OCI-LY3 (cell line): ENCODE measurements around the gene FICD.
"Not testable (repeated sequence)": the region's sequence is repeated elsewhere in the genome, so short reads cannot be mapped to it uniquely, and the experiment has no call there.

ENCODE experiments used
- H2AFZ ChIP-seq: fragments of 200-600, 300-600 bp; shearing (Covaris generic); 2 replicates; pipeline ENCODE4 v1.6.0; 2014; ENCODE audit warnings: antibody characterized with exemption, low read depth, low read length
- H3K27ac ChIP-seq: fragments of 200-600, 300-600 bp; sonication (generic); 2 replicates; pipeline ENCODE4 v1.5.1; 2014; ENCODE audit warnings: mild to moderate bottlenecking, low read length, moderate library complexity, mixed read lengths
- H3K27me3 ChIP-seq: fragments of 200-600, 300-600 bp; sonication (generic); 2 replicates; pipeline ENCODE4 v1.6.1; 2014; ENCODE audit warnings: low read depth, low read length, mixed read lengths
- H3K36me3 ChIP-seq: fragments of 200-600, 300-600 bp; sonication (generic); replicated peaks from 2 replicates; pipeline ENCODE3; 2014; ENCODE audit warnings: low read depth, low read length, mixed read lengths
- H3K4me1 ChIP-seq: fragments of 300-600, 200-600 bp; sonication (generic); 2 replicates; pipeline ENCODE4 v1.6.1; 2014; ENCODE audit warnings: low read length, mixed read lengths
- H3K4me2 ChIP-seq: fragments of 200-600, 300-600 bp; sonication (generic); 2 replicates; pipeline ENCODE4 v1.6.1; 2014; ENCODE audit warnings: low read length, mixed read lengths
- H3K4me3 ChIP-seq: fragments of 300-600, 200-600 bp; sonication (generic); 2 replicates; pipeline ENCODE4 v1.5.1; 2014; ENCODE audit warnings: antibody characterized with exemption, mild to moderate bottlenecking, low read length, moderate library complexity
- H3K79me2 ChIP-seq: fragments of 300-600, 200-600 bp; shearing (Covaris generic); 2 replicates; pipeline ENCODE4 v1.6.1; 2014; ENCODE audit warnings: mild to moderate bottlenecking, low read length, mixed read lengths
- H3K9ac ChIP-seq: fragments of 300-600, 200-600 bp; shearing (Covaris generic); 2 replicates; pipeline ENCODE4 v1.6.0; 2014; ENCODE audit warnings: mild to moderate bottlenecking, low read length, moderate library complexity
- H3K9me3 ChIP-seq: fragments of 200-600, 300-600 bp; shearing (Covaris generic); 2 replicates; pipeline ENCODE4 v1.6.1; 2014; ENCODE audit warnings: low read length, mixed read lengths; ENCODE audit not compliant: insufficient read depth
- H4K20me1 ChIP-seq: fragments of 200-600, 300-600 bp; sonication (generic); 2 replicates; pipeline ENCODE4 v1.6.1; 2016; ENCODE audit warnings: low read length, mixed read lengths; ENCODE audit not compliant: insufficient read depth
- EZH2phosphoT487 ChIP-seq: fragments of 200-600 bp; shearing (Covaris generic); IDR thresholded peaks from 2 replicates; pipeline ENCODE4 v1.6.1; 2018; ENCODE audit warnings: antibody characterized with exemption, mixed run types, low read depth
- TF ChIP-seq, protein P1 (sequence below): fragments of 200-600, 300-600 bp; sonication (generic); IDR thresholded peaks from 2 replicates; pipeline ENCODE4 v1.5.1; 2014; ENCODE audit warnings: antibody characterized with exemption, low read length, low read depth

The FICD gene

DNA sequence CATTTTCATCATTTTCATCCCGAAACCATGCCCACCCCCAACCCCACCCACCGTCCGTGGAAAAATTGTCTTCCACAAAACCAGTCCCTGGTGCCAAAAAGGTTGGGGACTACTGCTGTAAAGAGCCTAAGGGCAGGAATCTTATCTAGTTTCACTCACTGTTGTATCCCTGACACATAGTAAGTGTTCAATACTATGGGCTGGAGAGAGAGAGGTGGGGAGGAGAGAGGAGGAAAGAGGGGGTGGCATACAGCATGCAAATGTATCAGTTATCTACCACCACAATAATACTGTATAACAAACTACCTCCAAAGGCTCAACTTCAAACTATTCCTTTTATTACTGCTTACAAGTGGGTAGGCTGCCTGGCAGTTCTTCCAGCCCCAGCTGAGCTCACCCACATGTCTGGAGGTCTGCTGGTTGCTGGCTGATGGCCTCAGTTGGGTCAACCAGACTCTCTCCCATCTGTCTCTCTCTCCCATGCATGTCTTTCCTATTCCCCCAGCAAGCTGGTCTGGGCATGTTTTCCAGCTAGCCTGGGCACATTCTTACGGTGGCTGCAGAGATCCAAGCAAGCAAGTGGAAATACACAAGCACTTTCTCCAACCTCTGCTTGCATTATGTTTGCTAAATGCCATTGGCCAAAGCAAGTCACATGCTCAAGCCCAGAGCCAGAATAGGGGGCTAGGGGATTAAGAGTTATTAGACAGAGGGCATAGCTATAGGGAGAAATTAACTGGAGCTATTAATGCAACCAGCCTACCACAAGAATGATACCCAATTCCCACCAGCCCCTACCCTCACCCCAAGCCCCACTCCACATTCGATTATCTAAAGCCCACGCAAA lies 31.6 kb upstream of the FICD start:
- peaks cover 4% of the 10 kb centered on the region; the same call in 1 of the 2 replicates for H3K4me1 ChIP-seq
- H3K4me3 ChIP-seq: no peak overlapping the region
- H3K27ac ChIP-seq: no peak overlapping the region
- H3K79me2 ChIP-seq: no peaks in the 10 kb centered on the region
- no peak overlapping the region for H2AFZ ChIP-seq
- H3K36me3 ChIP-seq: no peaks in the 10 kb centered on the region
- no peaks in the 10 kb centered on the region for H3K27me3 ChIP-seq
- no peak for TF ChIP-seq EZH2phosphoT487
- TF ChIP-seq, protein P1, sequence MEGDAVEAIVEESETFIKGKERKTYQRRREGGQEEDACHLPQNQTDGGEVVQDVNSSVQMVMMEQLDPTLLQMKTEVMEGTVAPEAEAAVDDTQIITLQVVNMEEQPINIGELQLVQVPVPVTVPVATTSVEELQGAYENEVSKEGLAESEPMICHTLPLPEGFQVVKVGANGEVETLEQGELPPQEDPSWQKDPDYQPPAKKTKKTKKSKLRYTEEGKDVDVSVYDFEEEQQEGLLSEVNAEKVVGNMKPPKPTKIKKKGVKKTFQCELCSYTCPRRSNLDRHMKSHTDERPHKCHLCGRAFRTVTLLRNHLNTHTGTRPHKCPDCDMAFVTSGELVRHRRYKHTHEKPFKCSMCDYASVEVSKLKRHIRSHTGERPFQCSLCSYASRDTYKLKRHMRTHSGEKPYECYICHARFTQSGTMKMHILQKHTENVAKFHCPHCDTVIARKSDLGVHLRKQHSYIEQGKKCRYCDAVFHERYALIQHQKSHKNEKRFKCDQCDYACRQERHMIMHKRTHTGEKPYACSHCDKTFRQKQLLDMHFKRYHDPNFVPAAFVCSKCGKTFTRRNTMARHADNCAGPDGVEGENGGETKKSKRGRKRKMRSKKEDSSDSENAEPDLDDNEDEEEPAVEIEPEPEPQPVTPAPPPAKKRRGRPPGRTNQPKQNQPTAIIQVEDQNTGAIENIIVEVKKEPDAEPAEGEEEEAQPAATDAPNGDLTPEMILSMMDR: no peak
- H4K20me1 ChIP-seq: no peaks in the 10 kb centered on the region
- H3K9me3 ChIP-seq: no peaks in the 10 kb centered on the region
- no peak overlapping the region for H3K4me2 ChIP-seq
- H3K9ac ChIP-seq: no peak overlapping the region

DNA sequence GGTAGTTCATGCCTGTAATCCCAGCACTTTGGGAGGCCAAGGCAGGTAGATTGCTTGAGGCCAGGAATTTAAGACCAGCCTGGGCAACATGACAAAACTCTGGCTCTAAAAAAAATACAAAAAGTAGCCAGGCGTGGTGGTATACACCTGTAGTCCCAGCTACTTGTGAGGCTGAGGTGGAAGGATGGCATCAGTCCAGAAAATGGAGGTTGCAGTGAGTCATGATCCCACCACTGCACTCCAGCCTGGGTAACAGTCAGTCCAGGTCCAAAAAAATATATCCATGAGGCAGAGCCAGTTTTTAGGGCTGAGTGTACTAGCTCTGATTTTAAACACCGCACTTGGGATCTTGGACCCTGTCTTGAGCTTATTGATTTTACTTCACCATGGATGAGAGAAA lies 30.6 kb upstream of the FICD start:
- Histone ChIP-seq H3K4me1 (peaks cover 4% of the 10 kb centered on the region; the same call in 1 of the 2 replicates), H3K4me2 (no peak overlapping the region), H3K9ac (no peak overlapping the region), H3K9me3 (no peaks in the 10 kb centered on the region), H3K27me3 (no peaks in the 10 kb centered on the region), H3K27ac (no peak overlapping the region), H3K79me2 (no peaks in the 10 kb centered on the region), H3K36me3 (no peaks in the 10 kb centered on the region), H2AFZ (no peak overlapping the region), H3K4me3 (no peak overlapping the region), H4K20me1 (no peaks in the 10 kb centered on the region)
- TF ChIP-seq, protein P1: no peak
- TF ChIP-seq EZH2phosphoT487: no peak

DNA sequence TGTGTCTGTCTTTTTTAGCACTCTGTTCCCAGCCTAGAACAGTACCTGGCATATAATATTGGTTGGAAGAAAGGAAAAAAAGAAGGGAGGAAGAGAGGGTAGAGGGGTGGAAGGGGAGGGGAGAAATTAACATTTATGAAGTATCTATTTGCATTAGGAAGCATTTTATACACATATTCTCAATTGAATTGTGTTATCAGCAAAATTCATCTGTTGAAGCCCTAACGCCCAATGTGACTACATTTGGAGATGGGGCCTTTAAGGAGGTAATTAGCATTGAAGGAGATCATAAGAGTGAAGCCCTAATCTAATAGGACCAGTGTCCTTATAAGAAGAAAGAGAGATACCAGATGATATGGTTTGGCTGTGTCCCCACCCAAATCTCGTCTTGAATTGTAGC lies 30.2 kb upstream of the FICD start:
- no peak overlapping the region for H2AFZ ChIP-seq

DNA sequence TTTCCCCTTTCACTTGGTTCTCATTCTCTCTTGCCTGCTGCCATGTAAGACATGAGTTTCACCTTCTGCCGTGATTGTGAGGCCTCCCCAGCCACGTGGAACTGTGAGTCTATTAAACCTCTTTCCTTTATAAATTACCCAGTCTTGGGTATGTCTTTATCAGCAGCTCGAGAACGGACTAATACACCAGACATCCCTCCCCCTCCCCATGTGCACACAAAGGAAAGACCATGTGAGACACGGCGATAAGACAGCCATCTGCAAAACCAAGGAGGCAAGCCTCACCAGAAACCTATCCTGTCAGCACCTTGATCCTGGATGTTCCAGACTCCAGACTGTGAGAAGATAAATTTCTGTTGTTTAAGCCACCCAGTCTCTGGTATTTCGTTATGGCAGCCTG lies 29.7 kb upstream of the FICD start:
- H3K9me3 ChIP-seq, H2AFZ ChIP-seq, H3K27ac ChIP-seq, H3K36me3 ChIP-seq, H3K27me3 ChIP-seq, H3K4me3 ChIP-seq, H3K79me2 ChIP-seq, H3K4me2 ChIP-seq, H4K20me1 ChIP-seq, H3K9ac ChIP-seq, H3K4me1 ChIP-seq: not testable (repeated sequence)

More for the DNA sequence above, 30.2 kb upstream of the FICD start:
- H3K27ac ChIP-seq: no peak overlapping the region
- no peaks in the 10 kb centered on the region for H3K36me3 ChIP-seq
- no peaks in the 10 kb centered on the region for H3K79me2 ChIP-seq
- no peaks in the 10 kb centered on the region for H3K27me3 ChIP-seq
- H3K9ac ChIP-seq: no peak overlapping the region
- no peaks in the 10 kb centered on the region for H4K20me1 ChIP-seq
- TF ChIP-seq EZH2phosphoT487: no peak
- TF ChIP-seq, protein P1: no peak
- H3K4me1 ChIP-seq: peaks cover 4% of the 10 kb centered on the region; the same call in 1 of the 2 replicates
- no peak overlapping the region for H3K4me2 ChIP-seq
- no peaks in the 10 kb centered on the region for H3K9me3 ChIP-seq
- no peak overlapping the region for H3K4me3 ChIP-seq

DNA sequence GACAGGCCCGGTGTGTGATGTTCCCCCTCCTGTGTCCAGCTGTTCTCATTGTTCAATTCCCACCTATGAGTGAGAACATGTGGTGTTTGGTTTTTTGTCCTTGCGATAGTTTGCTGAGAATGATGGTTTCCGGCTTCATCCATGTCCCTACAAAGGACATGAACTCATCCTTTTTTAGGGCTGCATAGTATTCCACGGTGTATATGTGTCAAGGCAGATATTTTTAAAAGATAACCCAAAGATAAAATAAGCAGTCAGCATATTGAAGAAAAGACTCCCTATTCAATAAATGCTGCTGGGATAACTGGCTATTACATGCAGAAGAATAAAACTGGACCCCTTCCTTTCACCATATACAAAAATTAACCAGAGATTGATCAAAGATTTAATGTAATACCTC lies 28.0 kb upstream of the FICD start:
- H3K4me1 ChIP-seq, H3K36me3 ChIP-seq, H3K27ac ChIP-seq, H3K9ac ChIP-seq, H4K20me1 ChIP-seq, H2AFZ ChIP-seq, H3K79me2 ChIP-seq, H3K9me3 ChIP-seq, H3K4me2 ChIP-seq, H3K27me3 ChIP-seq, H3K4me3 ChIP-seq: not testable (repeated sequence)
